CD8-positive, alpha-beta memory T cell (primary cell): ENCODE data around the gene CLNS1A. TPM values are rescaled to one million over a fixed set of nuclear protein-coding genes. Genes with fewer than 3 reads are reported as not detected.
A peak's percentile ranks its signal among the peaks of the same experiment; 100 is the strongest.

Experiments used
- CTCF ChIA-PET: fragments of 350-600 bp; sonication (Branson Sonifier 250); formaldehyde crosslinking; loops from one replicate; lab custom pipeline; 2021; ENCODE audit warnings: antibody characterized with exemption; lab: Charles Lee
- POLR2A ChIA-PET: fragments of 350-600 bp; sonication (Branson Sonifier 250); formaldehyde crosslinking; loops from one replicate; lab custom pipeline; 2021; ENCODE audit warnings: antibody characterized with exemption; lab: Charles Lee
- DNase-seq, 5 donors: peaks; one replicate each; pipeline versions ENCODE4 v3.0.0 to v3.0.0-alpha.2; 2020 to 2022; ENCODE audit warnings: mixed read lengths in 1 of 5
- H3K27ac ChIP-seq: one replicate; pipeline ENCODE4 v1.7.0; 2013; ENCODE audit warnings: low read depth, mild to moderate bottlenecking, low read length, moderate library complexity
- H3K27me3 ChIP-seq: 2 replicates; pipeline ENCODE4 v1.7.0; 2013; ENCODE audit warnings: low read length, mild to moderate bottlenecking; ENCODE audit not compliant: insufficient read depth, poor library complexity, severe bottlenecking
- H3K36me3 ChIP-seq: 2 replicates; pipeline ENCODE4 v1.7.0; 2013; ENCODE audit warnings: mild to moderate bottlenecking, low read length, moderate library complexity; ENCODE audit not compliant: insufficient read depth
- H3K4me1 ChIP-seq: 2 replicates; pipeline ENCODE4 v1.7.0; 2013; ENCODE audit warnings: mild to moderate bottlenecking, low read length, moderate library complexity; ENCODE audit not compliant: insufficient read depth
- H3K4me3 ChIP-seq: 2 replicates; pipeline ENCODE4 v1.7.0; 2013; ENCODE audit warnings: mild to moderate bottlenecking, low read length
- H3K9me3 ChIP-seq: 2 replicates; pipeline ENCODE4 v1.7.0; 2013; ENCODE audit warnings: mild to moderate bottlenecking, low read length
- H3K27ac Mint-ChIP-seq, 8 donors: one replicate each; pipeline ENCODE4 v1.8.0; 2020 to 2021; ENCODE audit warnings: mixed read lengths in 8 of 8, mild to moderate bottlenecking in 6 of 8, inconsistent platforms in 3 of 8, moderate library complexity in 3 of 8
- H3K27me3 Mint-ChIP-seq, 2 donors: one replicate each; pipeline ENCODE4 v1.8.0; 2020 to 2021; ENCODE audit warnings: mixed read lengths in 2 of 2, mild to moderate bottlenecking in 1 of 2, moderate library complexity in 1 of 2
- H3K36me3 Mint-ChIP-seq, 3 donors: one replicate each; pipeline ENCODE4 v1.8.0; 2020 to 2021; ENCODE audit warnings: mixed read lengths in 3 of 3, inconsistent platforms in 1 of 3, mild to moderate bottlenecking in 1 of 3
- H3K4me1 Mint-ChIP-seq, 3 donors: one replicate each; pipeline ENCODE4 v1.8.0; 2020 to 2021; ENCODE audit warnings: mixed read lengths in 3 of 3, inconsistent platforms in 1 of 3, mild to moderate bottlenecking in 1 of 3
- H3K4me3 Mint-ChIP-seq, 7 donors: one replicate each; pipeline ENCODE4 v1.8.0; 2020 to 2021; ENCODE audit warnings: mixed read lengths in 7 of 7, mild to moderate bottlenecking in 6 of 7, moderate library complexity in 4 of 7, inconsistent platforms in 2 of 7
- H3K9me3 Mint-ChIP-seq, 5 donors: one replicate each; pipeline ENCODE4 v1.8.0; 2020 to 2022; ENCODE audit warnings: mixed read lengths in 5 of 5, mild to moderate bottlenecking in 3 of 5, moderate library complexity in 2 of 5, inconsistent platforms in 1 of 5
- polyA plus RNA-seq: library from polyadenylated mRNA; unstranded; fragments of 300-500 nt; fragmentation: Illumina TruSeq; gene quantifications from one replicate; pipeline ENCODE4 v1.2.3, GENCODE V29; 2021
- total RNA-seq, 2 experiments: library from RNA; stranded (reverse); gene quantifications; one replicate each; pipeline ENCODE4 v1.2.3, GENCODE V29; 2021

Gene CLNS1A
- total and polyA plus RNA-seq, 3 experiments from 2014 or later = 114 to 143 (median 138) TPM

DNA sequence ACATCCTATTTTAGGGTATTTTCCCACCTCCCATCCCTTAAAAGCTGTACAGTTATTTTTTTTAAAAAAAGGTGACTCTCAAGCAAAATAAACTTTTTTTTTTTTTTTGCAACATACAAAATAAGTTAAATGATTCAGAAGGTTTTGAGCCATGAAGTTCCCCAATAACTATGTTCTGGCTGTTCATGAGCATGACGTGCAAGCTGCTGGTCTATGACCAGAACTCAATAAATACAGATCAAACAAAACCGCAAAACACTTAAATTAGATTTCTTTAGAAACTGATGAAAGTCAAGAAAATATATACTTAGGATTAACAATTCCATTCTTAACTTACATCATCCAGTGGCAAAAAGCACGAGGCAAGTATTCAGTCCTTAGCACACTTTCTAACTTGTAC is 24.1 kb upstream of the CLNS1A start:
- Mint-ChIP-seq H3K36me3 (peaks cover 0 to 21% (median 1%) of the 10 kb centered on the region in 3 donors), H3K9me3 (no peaks in the 10 kb centered on the region), H3K4me1 (no peaks in the 10 kb centered on the region), H3K27ac (no peak overlapping the region), H3K27me3 (no peaks in the 10 kb centered on the region), H3K4me3 (no peak overlapping the region)
- CTCF ChIA-PET = no interaction called here
- no peak overlapping the region for H3K4me3 ChIP-seq
- no peaks in the 10 kb centered on the region for H3K36me3 ChIP-seq
- no peaks in the 10 kb centered on the region for H3K9me3 ChIP-seq
- no peaks in the 10 kb centered on the region for H3K27me3 ChIP-seq
- no peaks in the 10 kb centered on the region for H3K4me1 ChIP-seq
- no peak for DNase-seq
- POLR2A ChIA-PET = no interaction called here
- H3K27ac ChIP-seq = no peak overlapping the region

DNA sequence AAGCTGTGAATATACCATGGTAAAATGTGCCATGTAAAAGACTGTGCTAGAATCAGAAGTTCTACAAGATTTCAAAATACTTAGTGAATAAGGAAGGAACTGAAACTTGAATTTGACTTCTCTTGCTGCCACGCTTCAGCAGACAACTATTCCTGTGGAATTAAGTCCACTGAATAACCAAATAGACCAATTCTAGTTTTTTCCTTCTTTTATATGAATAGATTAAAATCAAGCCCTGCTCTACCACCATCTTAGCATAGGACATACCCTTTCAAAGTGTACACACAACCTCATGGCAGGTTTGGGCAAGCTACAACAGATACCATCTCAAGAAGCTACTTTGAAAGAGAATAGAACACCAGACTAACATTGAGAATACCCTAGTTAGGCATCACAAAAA is 23.4 kb upstream of the CLNS1A start:
- ChIA-PET CTCF (no interaction called here), POLR2A (no interaction called here)
- no peaks in the 10 kb centered on the region for H3K9me3 ChIP-seq
- Mint-ChIP-seq H3K9me3 (no peaks in the 10 kb centered on the region), H3K4me1 (no peaks in the 10 kb centered on the region), H3K27me3 (no peaks in the 10 kb centered on the region), H3K4me3 (no peak overlapping the region), H3K27ac (no peak overlapping the region), H3K36me3 (peaks cover 0 to 16% (median 1%) of the 10 kb centered on the region in 3 donors)
- no peak for DNase-seq
- H3K36me3 ChIP-seq = no peaks in the 10 kb centered on the region
- H3K4me1 ChIP-seq = no peaks in the 10 kb centered on the region
- no peak overlapping the region for H3K4me3 ChIP-seq
- H3K27me3 ChIP-seq = no peaks in the 10 kb centered on the region
- H3K27ac ChIP-seq = no peak overlapping the region

DNA sequence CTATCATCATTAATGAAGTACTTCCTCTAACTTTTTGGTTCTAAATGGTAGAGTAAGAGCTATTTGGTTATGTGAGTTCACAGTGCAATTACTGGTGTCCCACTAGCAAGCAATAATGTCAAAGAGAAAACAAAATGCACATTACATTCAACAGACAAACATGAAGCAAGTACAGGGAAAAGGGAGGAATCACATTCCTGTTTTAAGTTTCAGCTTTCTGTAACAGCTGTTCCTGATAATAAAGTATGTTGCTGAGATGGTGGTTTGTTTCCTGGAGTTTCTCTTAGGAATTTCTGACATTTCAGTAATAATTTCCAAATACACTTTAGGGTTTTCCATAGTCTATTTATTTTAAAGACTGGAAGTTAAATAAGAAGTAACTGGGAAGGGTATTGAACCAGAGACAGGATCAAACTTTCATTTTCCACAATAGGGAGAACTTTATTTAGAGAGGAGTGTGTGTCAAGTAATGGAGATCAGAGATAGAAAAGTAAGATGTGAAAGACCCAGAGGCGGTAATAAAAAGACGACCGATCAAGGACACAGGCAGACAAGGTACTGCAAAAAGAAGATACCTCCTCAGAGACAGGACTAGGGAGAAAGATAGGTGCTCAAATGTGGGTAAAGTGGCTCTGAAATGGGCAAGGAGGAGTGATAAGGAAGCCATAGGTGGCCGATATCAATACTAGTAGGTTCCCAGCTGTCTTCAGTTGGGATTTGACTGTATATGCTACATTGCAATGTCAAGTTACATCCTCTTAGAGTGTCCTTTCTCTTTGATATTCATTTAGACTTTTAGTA is 20.8 kb upstream of the CLNS1A start:
- H3K36me3 Mint-ChIP-seq = peaks cover 0 to 1% (median 0%) of the 10 kb centered on the region in 3 donors
- DNase-seq = no peak
- Histone ChIP-seq H3K4me1 (no peaks in the 10 kb centered on the region), H3K27me3 (no peaks in the 10 kb centered on the region), H3K4me3 (no peak overlapping the region), H3K27ac (no peak overlapping the region), H3K36me3 (no peaks in the 10 kb centered on the region), H3K9me3 (no peaks in the 10 kb centered on the region)
- POLR2A ChIA-PET = no interaction called here
- H3K27me3 Mint-ChIP-seq = peaks cover 0 to 3% of the 10 kb centered on the region in 2 donors
- CTCF ChIA-PET = no interaction called here
- H3K4me3 Mint-ChIP-seq = no peak overlapping the region
- H3K27ac Mint-ChIP-seq = peak overlapping the region in 1 of 8 donors; percentile 1
- no peaks in the 10 kb centered on the region for H3K4me1 Mint-ChIP-seq
- no peaks in the 10 kb centered on the region for H3K9me3 Mint-ChIP-seq

DNA sequence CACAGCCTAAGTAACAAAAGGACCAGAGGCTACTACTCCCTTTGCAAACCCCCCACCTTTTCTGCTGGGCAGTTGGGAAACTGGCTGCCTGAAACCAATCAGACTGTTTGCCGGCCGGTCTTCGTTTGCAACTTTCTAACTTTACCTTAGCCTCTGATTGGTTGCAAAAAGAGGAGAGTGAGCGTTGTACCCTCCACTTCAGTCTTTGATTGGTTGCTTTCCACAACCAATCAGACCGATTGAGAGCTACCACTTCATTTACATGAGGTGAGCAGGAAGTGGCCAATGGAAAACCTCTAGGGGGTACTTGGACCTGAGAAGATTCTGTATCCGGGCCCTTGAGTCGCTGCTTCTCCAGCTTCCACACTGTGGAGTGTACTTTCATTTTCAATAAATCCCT is 18.8 kb upstream of the CLNS1A start:
- no peak overlapping the region for H3K4me3 ChIP-seq
- no peaks in the 10 kb centered on the region for H3K4me1 ChIP-seq
- CTCF ChIA-PET = no interaction called here
- H3K27ac ChIP-seq = no peak overlapping the region
- Mint-ChIP-seq H3K4me1 (no peaks in the 10 kb centered on the region), H3K27me3 (peaks cover 0 to 3% of the 10 kb centered on the region in 2 donors), H3K36me3 (no peaks in the 10 kb centered on the region), H3K9me3 (no peaks in the 10 kb centered on the region), H3K4me3 (no peak overlapping the region), H3K27ac (no peak overlapping the region)
- POLR2A ChIA-PET = no interaction called here
- DNase-seq = no peak
- no peaks in the 10 kb centered on the region for H3K9me3 ChIP-seq
- no peaks in the 10 kb centered on the region for H3K36me3 ChIP-seq
- H3K27me3 ChIP-seq = no peaks in the 10 kb centered on the region

GRCh38 chr11:77654770-77655434 is 17.3 kb upstream of the CLNS1A start:
- Histone ChIP-seq H3K9me3 (no peaks in the 10 kb centered on the region), H3K4me3 (no peak overlapping the region), H3K27ac (no peak overlapping the region), H3K27me3 (no peaks in the 10 kb centered on the region), H3K36me3 (no peaks in the 10 kb centered on the region), H3K4me1 (no peaks in the 10 kb centered on the region)
- Mint-ChIP-seq H3K4me1 (no peaks in the 10 kb centered on the region), H3K9me3 (no peaks in the 10 kb centered on the region), H3K27ac (no peak overlapping the region), H3K27me3 (peaks cover 3 to 8% of the 10 kb centered on the region in 2 donors), H3K36me3 (peaks cover 0 to 2% (median 2%) of the 10 kb centered on the region in 3 donors), H3K4me3 (no peak overlapping the region)
- CTCF ChIA-PET = no interaction called here
- no peak for DNase-seq
- POLR2A ChIA-PET = interaction anchor here (0.7 kb wide), 1 partner anchor 582 kb away, joined by 4 read pairs; no protein-coding TSS in a partner anchor

- H3K27ac ChIP-seq = no peak overlapping the region
- H3K36me3 Mint-ChIP-seq = peaks cover 0 to 4% (median 2%) of the 10 kb centered on the region in 3 donors
- H3K4me1 Mint-ChIP-seq = no peaks in the 10 kb centered on the region
- H3K36me3 ChIP-seq = no peaks in the 10 kb centered on the region
- ChIA-PET POLR2A (no interaction called here), CTCF (no interaction called here)
- DNase-seq = no peak
- no peak overlapping the region for H3K27ac Mint-ChIP-seq
- no peak overlapping the region for H3K4me3 Mint-ChIP-seq
- H3K27me3 ChIP-seq = no peaks in the 10 kb centered on the region
- no peaks in the 10 kb centered on the region for H3K9me3 ChIP-seq
- no peak overlapping the region for H3K4me3 ChIP-seq
- no peaks in the 10 kb centered on the region for H3K9me3 Mint-ChIP-seq
- peaks cover 3 to 31% of the 10 kb centered on the region in 2 donors for H3K27me3 Mint-ChIP-seq
- no peaks in the 10 kb centered on the region for H3K4me1 ChIP-seq
These were observed 12.5 kb upstream of the CLNS1A start for GRCh38 chr11:77650123-77650522.

GRCh38 chr11:77647654-77648305 is 10.2 kb upstream of the CLNS1A start:
- H3K4me1 ChIP-seq = no peaks in the 10 kb centered on the region
- POLR2A ChIA-PET = no interaction called here
- H3K4me3 Mint-ChIP-seq = no peak overlapping the region
- no peak overlapping the region for H3K4me3 ChIP-seq
- H3K27me3 ChIP-seq = no peaks in the 10 kb centered on the region
- peaks cover 0 to 4% (median 2%) of the 10 kb centered on the region in 3 donors for H3K36me3 Mint-ChIP-seq
- no peaks in the 10 kb centered on the region for H3K4me1 Mint-ChIP-seq
- H3K9me3 Mint-ChIP-seq = no peaks in the 10 kb centered on the region
- no peaks in the 10 kb centered on the region for H3K9me3 ChIP-seq
- no peak overlapping the region for H3K27ac Mint-ChIP-seq
- CTCF ChIA-PET = no interaction called here
- no peaks in the 10 kb centered on the region for H3K36me3 ChIP-seq
- peaks cover 3 to 35% of the 10 kb centered on the region in 2 donors for H3K27me3 Mint-ChIP-seq
- H3K27ac ChIP-seq = no peak overlapping the region
- DNase-seq = no peak

- Histone ChIP-seq H3K4me3 (no peak overlapping the region), H3K27ac (no peak overlapping the region), H3K9me3 (no peaks in the 10 kb centered on the region), H3K36me3 (no peaks in the 10 kb centered on the region), H3K4me1 (no peaks in the 10 kb centered on the region), H3K27me3 (no peaks in the 10 kb centered on the region)
- peaks cover 3 to 27% of the 10 kb centered on the region in 2 donors for H3K27me3 Mint-ChIP-seq
- no peak overlapping the region for H3K4me3 Mint-ChIP-seq
- CTCF ChIA-PET = no interaction called here
- no peak for DNase-seq
- no peaks in the 10 kb centered on the region for H3K4me1 Mint-ChIP-seq
- H3K27ac Mint-ChIP-seq = no peak overlapping the region
- no peaks in the 10 kb centered on the region for H3K9me3 Mint-ChIP-seq
- POLR2A ChIA-PET = no interaction called here
- peaks cover 0 to 4% (median 0%) of the 10 kb centered on the region in 3 donors for H3K36me3 Mint-ChIP-seq
These were observed 7.3 kb upstream of the CLNS1A start for GRCh38 chr11:77644887-77645286.
